Motor neuron (in vitro differentiated cells): ENCODE measurements around the gene COLEC12. TPM values are rescaled to one million over a fixed set of nuclear protein-coding genes. Genes with fewer than 3 reads are reported as not detected.

Experiments used
- ATAC-seq, 8 experiments: fragments of 200-7000 bp; cut with Tn5 transposase; replicated peaks in 6 of 8; 2 replicates each; pipeline ENCODE4 v1.8.0; 2021; ENCODE audit warnings: mild to moderate bottlenecking in 8 of 8, moderate library complexity in 8 of 8
- H3K27ac ChIP-seq, 2 donors: fragments of 250-450 bp; sonication (Bioruptor Pico); 2 replicates each; pipeline ENCODE4 v1.9.0; 2021; ENCODE audit warnings: antibody characterized with exemption in 2 of 2, mild to moderate bottlenecking in 2 of 2, moderate library complexity in 1 of 2
- H3K4me1 ChIP-seq, 2 donors: fragments of 250-450 bp; sonication (Bioruptor Pico); replicated peaks in 1 of 2; 2 replicates each; pipeline ENCODE4 v1.6.1; 2021; ENCODE audit warnings: antibody characterized with exemption in 2 of 2, mild to moderate bottlenecking in 2 of 2, moderate library complexity in 1 of 2
- H3K4me3 ChIP-seq, 5 donors: fragments of 250-450 bp; sonication (Bioruptor Pico); 2 replicates each; pipeline ENCODE4 v1.9.0; 2021; ENCODE audit warnings: antibody characterized with exemption in 5 of 5, mild to moderate bottlenecking in 5 of 5, moderate library complexity in 4 of 5
- WGBS, 10 experiments: fragments of 450-650 bp; shearing (Covaris generic); methylation state at CpG; one replicate each; pipeline ENCODE4 v1.0.0; 2022; 5-methylcytosine and 5-hydroxymethylcytosine counted together
- in situ Hi-C, 9 experiments: fragments of 400-800 bp; cut with MboI; loops; one replicate each; pipeline ENCODE4 v1.15.0; 2021; ENCODE audit warnings: low sequenced_read_pairs in 9 of 9, low pct_unique_long_range_greater_than_20kb in 2 of 9; ENCODE audit not compliant: unreplicated experiment in 9 of 9
- total RNA-seq, 8 experiments: library from RNA; unstranded; fragments of 300-600 nt; gene quantifications; 2 replicates each; pipeline versions ENCODE4 v1.2.3 to v1.2.4, GENCODE V29; 2022

COLEC12 gene
- total RNA-seq, 8 experiments from 2014 or later = 0.49 to 103 (median 3.7) TPM

- in situ Hi-C loops = loop anchor here in 1 of 9 experiments (25.0 kb wide), 1 partner anchor 112 kb away; no protein-coding TSS in a partner anchor
- 0% methylated on average over 1 to 14 of the region's 93 CpGs; no CpG with 5 or more reads in 5 of the 10 experiments for WGBS, 10 experiments
- peak; percentile 28 to 61 (median 58) for ATAC-seq
- Histone ChIP-seq H3K4me1 (peaks cover 7% of the 10 kb centered on the region in 2 donors), H3K4me3 (peak overlapping the region; percentile 45 to 56 (median 50)), H3K27ac (no peak overlapping the region)
Measured at GRCh38 chr18:499776-500631, 497 bp downstream of the COLEC12 start.

- peaks cover 7% of the 10 kb centered on the region in 2 donors for H3K4me1 ChIP-seq
- WGBS, 10 experiments = 0 to 17% (median 5%) methylated on average over 1 to 20 of the region's 32 CpGs; no CpG with 5 or more reads in 2 of the 10 experiments
- peak in 7 of 8 experiments; percentile 10 to 28 (median 21) for ATAC-seq
- in situ Hi-C loops = no loop called here
- H3K4me3 ChIP-seq = peak overlapping the region; percentile 45 to 56 (median 50)
- no peak overlapping the region for H3K27ac ChIP-seq
Measured at GRCh38 chr18:498931-499775, 1.3 kb downstream of the COLEC12 start.

GRCh38 chr18:497688-498087, 2.8 kb downstream of the COLEC12 start:
- Histone ChIP-seq H3K27ac (no peak overlapping the region), H3K4me1 (peaks cover 7% of the 10 kb centered on the region in 2 donors), H3K4me3 (no peak overlapping the region)
- ATAC-seq = no peak
- in situ Hi-C loops = no loop called here
- 36 to 100% (median 90%) methylated on average over 1 to 6 of the region's 6 CpGs for WGBS, 10 experiments

- peaks cover 7% of the 10 kb centered on the region in 2 donors for H3K4me1 ChIP-seq
- WGBS, 10 experiments = 90 to 100% (median 96%) methylated on average over 1 to 6 of the region's 7 CpGs; no CpG with 5 or more reads in 1 of the 10 experiments
- in situ Hi-C loops = no loop called here
- no peak overlapping the region for H3K4me3 ChIP-seq
- H3K27ac ChIP-seq = no peak overlapping the region
- ATAC-seq = no peak
Measured at GRCh38 chr18:495452-495851, 5.0 kb downstream of the COLEC12 start.

- no peak overlapping the region for H3K27ac ChIP-seq
- peak in 1 of 8 experiments; percentile 4 for ATAC-seq
- in situ Hi-C loops = no loop called here
- peaks cover 7% of the 10 kb centered on the region in 2 donors for H3K4me1 ChIP-seq
- 55 to 100% (median 84%) methylated on average over 1 of the region's 1 CpG; no CpG with 5 or more reads in 4 of the 10 experiments for WGBS, 10 experiments
- H3K4me3 ChIP-seq = no peak overlapping the region
Measured at GRCh38 chr18:495017-495416, 5.5 kb downstream of the COLEC12 start.

- H3K4me3 ChIP-seq = no peak overlapping the region
- WGBS, 10 experiments = 7 to 100% (median 49%) methylated on average over 1 to 5 of the region's 5 CpGs; no CpG with 5 or more reads in 1 of the 10 experiments
- in situ Hi-C loops = no loop called here
- H3K4me1 ChIP-seq = peaks cover 5 to 6% of the 10 kb centered on the region in 2 donors
- peak in 4 of 8 experiments; percentile 26 to 70 (median 56) for ATAC-seq
- H3K27ac ChIP-seq = no peak overlapping the region
Measured at GRCh38 chr18:493986-494983, 6.2 kb downstream of the COLEC12 start.

GRCh38 chr18:492451-492850, 8.1 kb downstream of the COLEC12 start:
- Histone ChIP-seq H3K4me1 (no peaks in the 10 kb centered on the region), H3K4me3 (no peak overlapping the region), H3K27ac (no peak overlapping the region)
- 50 to 93% (median 75%) methylated on average over 1 to 5 of the region's 5 CpGs for WGBS, 10 experiments
- no peak for ATAC-seq
- in situ Hi-C loops = no loop called here

- no peak overlapping the region for H3K4me3 ChIP-seq
- H3K4me1 ChIP-seq = no peaks in the 10 kb centered on the region
- H3K27ac ChIP-seq = no peak overlapping the region
- whole genome bisulfite sequencing, 10 experiments = 20 to 100% (median 80%) methylated on average over 1 to 4 of the region's 4 CpGs; no CpG with 5 or more reads in 4 of the 10 experiments
- ATAC-seq = no peak
- in situ Hi-C loops = no loop called here
Measured at GRCh38 chr18:490624-491023, 9.9 kb downstream of the COLEC12 start.

GRCh38 chr18:490024-490366, 10.5 kb downstream of the COLEC12 start:
- in situ Hi-C loops = no loop called here
- Histone ChIP-seq H3K4me3 (no peak overlapping the region), H3K27ac (no peak overlapping the region), H3K4me1 (no peaks in the 10 kb centered on the region)
- ATAC-seq = no peak
- 80 to 100% (median 92%) methylated on average over 1 to 4 of the region's 5 CpGs; no CpG with 5 or more reads in 2 of the 10 experiments for WGBS, 10 experiments

GRCh38 chr18:489244-490023, 11.1 kb downstream of the COLEC12 start:
- H3K4me3 ChIP-seq = no peak overlapping the region
- in situ Hi-C loops = no loop called here
- H3K4me1 ChIP-seq = no peaks in the 10 kb centered on the region
- 11 to 90% (median 70%) methylated on average over 2 to 7 of the region's 8 CpGs; no CpG with 5 or more reads in 1 of the 10 experiments for WGBS, 10 experiments
- no peak overlapping the region for H3K27ac ChIP-seq
- ATAC-seq = peak in 4 of 8 experiments; percentile 39 to 72 (median 48)

GRCh38 chr18:486929-487740, 13.4 kb downstream of the COLEC12 start:
- ATAC-seq = no peak
- Histone ChIP-seq H3K4me3 (no peak overlapping the region), H3K27ac (no peak overlapping the region), H3K4me1 (no peaks in the 10 kb centered on the region)
- 54 to 100% (median 77%) methylated on average over 1 to 3 of the region's 3 CpGs for WGBS, 10 experiments
- in situ Hi-C loops = no loop called here
